ENCODE data around the gene FCHO2.

FCHO2 gene

GRCh38 chr5:73130811-73131210 lies 175.0 kb downstream of the FCHO2 start:
- no peaks in the 10 kb centered on the region for H3K9me3 ChIP-seq (ENCODE audit: low read length)
- peaks cover 13% of the 10 kb centered on the region for H3K4me1 ChIP-seq (ENCODE audit: insufficient read depth, low read length, severe bottlenecking)
- H3K36me3 ChIP-seq (ENCODE audit: insufficient read depth, low read length), result no peaks in the 10 kb centered on the region
- no peak overlapping the region for H3K27ac ChIP-seq (ENCODE audit: low read depth, low read length, poor library complexity, severe bottlenecking)
- no peak overlapping the region for H3K4me2 ChIP-seq (ENCODE audit: low read length)
- no peak overlapping the region for H3K4me3 ChIP-seq (ENCODE audit: low read depth, low read length, poor library complexity, severe bottlenecking)
- H3F3A ChIP-seq (ENCODE audit: insufficient read depth, low read length), result no peaks in the 10 kb centered on the region
- H3K27me3 ChIP-seq (ENCODE audit: insufficient read depth, low read length), result no peaks in the 10 kb centered on the region
- H3K9ac ChIP-seq (ENCODE audit: low read length), result no peak overlapping the region
- H3K79me2 ChIP-seq (ENCODE audit: insufficient read depth, low read length), result no peaks in the 10 kb centered on the region
- no peaks in the 10 kb centered on the region for H4K20me1 ChIP-seq (ENCODE audit: insufficient read depth, low read length)
- H3K9me2 ChIP-seq (ENCODE audit: low read depth, low read length), result no peaks in the 10 kb centered on the region
- H2AFZ ChIP-seq (ENCODE audit: low read length), result no peak overlapping the region
- TF ChIP-seq, protein P1, sequence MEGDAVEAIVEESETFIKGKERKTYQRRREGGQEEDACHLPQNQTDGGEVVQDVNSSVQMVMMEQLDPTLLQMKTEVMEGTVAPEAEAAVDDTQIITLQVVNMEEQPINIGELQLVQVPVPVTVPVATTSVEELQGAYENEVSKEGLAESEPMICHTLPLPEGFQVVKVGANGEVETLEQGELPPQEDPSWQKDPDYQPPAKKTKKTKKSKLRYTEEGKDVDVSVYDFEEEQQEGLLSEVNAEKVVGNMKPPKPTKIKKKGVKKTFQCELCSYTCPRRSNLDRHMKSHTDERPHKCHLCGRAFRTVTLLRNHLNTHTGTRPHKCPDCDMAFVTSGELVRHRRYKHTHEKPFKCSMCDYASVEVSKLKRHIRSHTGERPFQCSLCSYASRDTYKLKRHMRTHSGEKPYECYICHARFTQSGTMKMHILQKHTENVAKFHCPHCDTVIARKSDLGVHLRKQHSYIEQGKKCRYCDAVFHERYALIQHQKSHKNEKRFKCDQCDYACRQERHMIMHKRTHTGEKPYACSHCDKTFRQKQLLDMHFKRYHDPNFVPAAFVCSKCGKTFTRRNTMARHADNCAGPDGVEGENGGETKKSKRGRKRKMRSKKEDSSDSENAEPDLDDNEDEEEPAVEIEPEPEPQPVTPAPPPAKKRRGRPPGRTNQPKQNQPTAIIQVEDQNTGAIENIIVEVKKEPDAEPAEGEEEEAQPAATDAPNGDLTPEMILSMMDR (IDR thresholded peaks at IDR 0.05; ENCODE audit: low read length), result no peak
- no peak for TF ChIP-seq EZH2 (IDR thresholded peaks at IDR 0.05; ENCODE audit: borderline replicate concordance, low read length)

- TF ChIP-seq EZH2 (IDR thresholded peaks at IDR 0.05; ENCODE audit: borderline replicate concordance, low read length), result no peak
- TF ChIP-seq, protein P1 (IDR thresholded peaks at IDR 0.05; ENCODE audit: low read length), result no peak
- H3K36me3 ChIP-seq (ENCODE audit: insufficient read depth, low read length), result no peaks in the 10 kb centered on the region
Measured at GRCh38 chr5:73131711-73132425, 176.0 kb downstream of the FCHO2 start.

DNA sequence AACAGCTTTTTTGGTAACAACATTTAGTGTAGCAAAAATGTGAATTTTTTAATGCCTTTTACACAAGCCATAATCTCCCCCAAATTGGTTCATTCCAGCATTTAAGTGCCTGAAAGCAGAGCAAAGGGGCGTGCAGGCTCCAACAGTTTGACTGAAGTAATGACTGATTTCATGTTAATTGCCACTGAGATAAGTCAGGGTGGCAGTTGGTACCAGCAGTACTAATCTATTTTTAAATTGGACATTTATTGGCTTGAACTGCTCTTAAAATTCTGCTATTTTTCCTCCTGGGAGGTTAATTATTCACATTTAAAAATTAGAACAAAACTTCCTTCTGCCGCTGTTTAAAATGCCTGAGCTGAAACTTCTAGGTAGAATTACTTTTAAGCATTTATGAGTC lies 176.9 kb downstream of the FCHO2 start:
- TF ChIP-seq, protein P1 (IDR thresholded peaks at IDR 0.05; ENCODE audit: low read length), result no peak
- no peak for TF ChIP-seq EZH2 (IDR thresholded peaks at IDR 0.05; ENCODE audit: borderline replicate concordance, low read length)
- Histone ChIP-seq H3K4me1 (ENCODE audit: insufficient read depth, low read length, severe bottlenecking) (no peaks in the 10 kb centered on the region), H3K9me2 (ENCODE audit: low read depth, low read length) (no peaks in the 10 kb centered on the region), H3K4me3 (ENCODE audit: low read depth, low read length, poor library complexity, severe bottlenecking) (no peak overlapping the region), H4K20me1 (ENCODE audit: insufficient read depth, low read length) (no peaks in the 10 kb centered on the region), H3K9me3 (ENCODE audit: low read length) (no peaks in the 10 kb centered on the region), H3K36me3 (ENCODE audit: insufficient read depth, low read length) (no peaks in the 10 kb centered on the region), H3F3A (ENCODE audit: insufficient read depth, low read length) (no peaks in the 10 kb centered on the region), H3K4me2 (ENCODE audit: low read length) (no peak overlapping the region), H3K9ac (ENCODE audit: low read length) (no peak overlapping the region), H3K27me3 (ENCODE audit: insufficient read depth, low read length) (no peaks in the 10 kb centered on the region), H3K79me2 (ENCODE audit: insufficient read depth, low read length) (no peaks in the 10 kb centered on the region), H2AFZ (ENCODE audit: low read length) (no peak overlapping the region), H3K27ac (ENCODE audit: low read depth, low read length, poor library complexity, severe bottlenecking) (no peak overlapping the region)

More at GRCh38 chr5:73131711-73132425, 176.0 kb downstream of the FCHO2 start:
- no peaks in the 10 kb centered on the region for H3K9me3 ChIP-seq (ENCODE audit: low read length)
- H3K4me3 ChIP-seq (ENCODE audit: low read depth, low read length, poor library complexity, severe bottlenecking), result no peak overlapping the region
- no peak overlapping the region for H3K9ac ChIP-seq (ENCODE audit: low read length)
- H3K27ac ChIP-seq (ENCODE audit: low read depth, low read length, poor library complexity, severe bottlenecking), result no peak overlapping the region
- no peaks in the 10 kb centered on the region for H3F3A ChIP-seq (ENCODE audit: insufficient read depth, low read length)
- no peaks in the 10 kb centered on the region for H4K20me1 ChIP-seq (ENCODE audit: insufficient read depth, low read length)
- H3K4me2 ChIP-seq (ENCODE audit: low read length), result no peak overlapping the region
- H3K79me2 ChIP-seq (ENCODE audit: insufficient read depth, low read length), result no peaks in the 10 kb centered on the region
- H3K9me2 ChIP-seq (ENCODE audit: low read depth, low read length), result no peaks in the 10 kb centered on the region
- peaks cover 3% of the 10 kb centered on the region for H3K4me1 ChIP-seq (ENCODE audit: insufficient read depth, low read length, severe bottlenecking)
- H3K27me3 ChIP-seq (ENCODE audit: insufficient read depth, low read length), result no peaks in the 10 kb centered on the region
- no peak overlapping the region for H2AFZ ChIP-seq (ENCODE audit: low read length)
